ENCODE data around the gene NFIB. TPM values are rescaled to one million over a fixed set of nuclear protein-coding genes. Genes with fewer than 3 reads are reported as not detected.
A peak's percentile ranks its signal among the peaks of the same experiment; 100 is the strongest.

Gene NFIB
- total RNA-seq, 1 donor from 2014 or later = 11.6 TPM

- Histone ChIP-seq H3K4me3 (ENCODE audit: low read depth, low read length) (peak overlapping the region; percentile 46), H3K27me3 (ENCODE audit: control insufficient read depth, insufficient read depth, low read length) (peaks cover 11% of the 10 kb centered on the region), H3K36me3 (ENCODE audit: control insufficient read depth, insufficient read depth, low read length) (no peaks in the 10 kb centered on the region)
- no peak for FAIRE-seq
- DNase-seq (ENCODE audit: low read depth) = peak; percentile 28
- TF ChIP-seq CTCF (IDR thresholded peaks at IDR 0.05; ENCODE audit: insufficient read depth, low read length, severe bottlenecking) = peak; percentile 41
Observed at GRCh38 chr9:14347406-14348122, 33.6 kb upstream of the NFIB start.

GRCh38 chr9:14346811-14347405 is 33.0 kb upstream of the NFIB start:
- H3K4me3 ChIP-seq (ENCODE audit: low read depth, low read length) = peak overlapping the region; percentile 46
- no peak for DNase-seq (ENCODE audit: low read depth)
- no peak for TF ChIP-seq CTCF (IDR thresholded peaks at IDR 0.05; ENCODE audit: insufficient read depth, low read length, severe bottlenecking)
- no peak for FAIRE-seq
- H3K27me3 ChIP-seq (ENCODE audit: control insufficient read depth, insufficient read depth, low read length) = peaks cover 11% of the 10 kb centered on the region
- H3K36me3 ChIP-seq (ENCODE audit: control insufficient read depth, insufficient read depth, low read length) = no peaks in the 10 kb centered on the region

GRCh38 chr9:14346231-14346791 is 32.4 kb upstream of the NFIB start:
- Histone ChIP-seq H3K4me3 (ENCODE audit: low read depth, low read length) (peak overlapping the region; percentile 46), H3K36me3 (ENCODE audit: control insufficient read depth, insufficient read depth, low read length) (no peaks in the 10 kb centered on the region), H3K27me3 (ENCODE audit: control insufficient read depth, insufficient read depth, low read length) (peaks cover 11% of the 10 kb centered on the region)
- FAIRE-seq (no peak), DNase-seq (ENCODE audit: low read depth) (no peak)
- TF ChIP-seq CTCF (IDR thresholded peaks at IDR 0.05; ENCODE audit: insufficient read depth, low read length, severe bottlenecking) = no peak

- no peak for TF ChIP-seq CTCF (IDR thresholded peaks at IDR 0.05; ENCODE audit: insufficient read depth, low read length, severe bottlenecking)
- Histone ChIP-seq H3K27me3 (ENCODE audit: control insufficient read depth, insufficient read depth, low read length) (peaks cover 11% of the 10 kb centered on the region), H3K36me3 (ENCODE audit: control insufficient read depth, insufficient read depth, low read length) (no peaks in the 10 kb centered on the region), H3K4me3 (ENCODE audit: low read depth, low read length) (no peak overlapping the region)
- DNase-seq (ENCODE audit: low read depth) (no peak), FAIRE-seq (no peak)
Observed at GRCh38 chr9:14345354-14346230, 31.7 kb upstream of the NFIB start.

- Histone ChIP-seq H3K36me3 (ENCODE audit: control insufficient read depth, insufficient read depth, low read length) (no peaks in the 10 kb centered on the region), H3K4me3 (ENCODE audit: low read depth, low read length) (no peak overlapping the region), H3K27me3 (ENCODE audit: control insufficient read depth, insufficient read depth, low read length) (peaks cover 11% of the 10 kb centered on the region)
- DNase-seq (ENCODE audit: low read depth) (no peak), FAIRE-seq (no peak)
- no peak for TF ChIP-seq CTCF (IDR thresholded peaks at IDR 0.05; ENCODE audit: insufficient read depth, low read length, severe bottlenecking)
Observed at GRCh38 chr9:14344941-14345353, 31.0 kb upstream of the NFIB start.

Measured in bronchial epithelial cell (primary cell).